H1 (cell line): ENCODE measurements around the gene TCF25. TPM values are rescaled to one million over a fixed set of nuclear protein-coding genes. Genes with fewer than 3 reads are reported as not detected.

Experiments used
- CHD7 ChIP-seq: fragments of 300-600 bp; sonication (generic); IDR thresholded peaks from 2 replicates; pipeline ENCODE4 v1.7.1; 2012; ENCODE audit warnings: low read length, moderate library complexity, mild to moderate bottlenecking, inconsistent platforms; ENCODE audit not compliant: insufficient replicate concordance
- MAFK ChIP-seq: IDR thresholded peaks from 2 replicates; pipeline ENCODE4 v1.6.1; 2012; ENCODE audit warnings: low read depth, mild to moderate bottlenecking, improper control_type of control experiment, low read length
- POLR2AphosphoS5 ChIP-seq: IDR thresholded peaks from 2 replicates; pipeline ENCODE4 v1.6.1; 2011; ENCODE audit warnings: low read depth, low read length
- RBBP5 ChIP-seq: IDR thresholded peaks from 2 replicates; pipeline ENCODE4 v1.7.1; 2012; ENCODE audit warnings: low read depth, mild to moderate bottlenecking, inconsistent platforms, low read length, moderate library complexity, borderline replicate concordance
- YY1 ChIP-seq: IDR thresholded peaks from 2 replicates; pipeline ENCODE4 v1.6.1; 2011; ENCODE audit warnings: low read depth, mild to moderate bottlenecking, low read length
- polyA plus RNA-seq, 7 experiments: library from polyadenylated mRNA; depleted of rRNA in 3 of 7; stranded (reverse) in 5 of 7; unstranded in 2 of 7; fragments of >200 nt in 5 of 7; fragments of 200-250 nt in 2 of 7; gene quantifications; 1 replicate in 5 of 7; 2 replicates in 1 of 7; 4 replicates in 1 of 7; pipeline versions ENCODE4 v1.2.1 to v1.2.3, GENCODE V29; 2011 to 2013; ENCODE audit warnings: missing spikeins in 2 of 7, mixed read lengths in 2 of 7
- total RNA-seq: library from RNA; stranded (reverse); fragmentation: NEBNext Ultra II Directional; extraction: Animal tissue kit (Norgen Biotek cat#: 25700); gene quantifications from 2 replicates; pipeline ENCODE4 v1.2.1, GENCODE V29; 2021

Gene TCF25
- total and polyA plus RNA-seq, 2 of the 8 experiments (the other 6 are each of a cell fraction or from before 2014, with no cell fraction given) = 78.1 to 102 TPM

- no peak for TF ChIP-seq MAFK
- TF ChIP-seq RBBP5 = no peak
- no peak for TF ChIP-seq YY1
- TF ChIP-seq POLR2AphosphoS5 = no peak
- no peak for TF ChIP-seq CHD7
Measured at GRCh38 chr16:89949121-89949742, 75.8 kb downstream of the TCF25 start (continued).
